CD4-positive, alpha-beta T cell treated with Interleukin-1 beta for 1 hour (primary cell): ENCODE measurements around the gene ASPG.

Experiments used
- DNase-seq, 2 donors: peaks; one replicate each; pipeline ENCODE4 v3.0.0-alpha.2; 2020 to 2022

Gene ASPG

DNA sequence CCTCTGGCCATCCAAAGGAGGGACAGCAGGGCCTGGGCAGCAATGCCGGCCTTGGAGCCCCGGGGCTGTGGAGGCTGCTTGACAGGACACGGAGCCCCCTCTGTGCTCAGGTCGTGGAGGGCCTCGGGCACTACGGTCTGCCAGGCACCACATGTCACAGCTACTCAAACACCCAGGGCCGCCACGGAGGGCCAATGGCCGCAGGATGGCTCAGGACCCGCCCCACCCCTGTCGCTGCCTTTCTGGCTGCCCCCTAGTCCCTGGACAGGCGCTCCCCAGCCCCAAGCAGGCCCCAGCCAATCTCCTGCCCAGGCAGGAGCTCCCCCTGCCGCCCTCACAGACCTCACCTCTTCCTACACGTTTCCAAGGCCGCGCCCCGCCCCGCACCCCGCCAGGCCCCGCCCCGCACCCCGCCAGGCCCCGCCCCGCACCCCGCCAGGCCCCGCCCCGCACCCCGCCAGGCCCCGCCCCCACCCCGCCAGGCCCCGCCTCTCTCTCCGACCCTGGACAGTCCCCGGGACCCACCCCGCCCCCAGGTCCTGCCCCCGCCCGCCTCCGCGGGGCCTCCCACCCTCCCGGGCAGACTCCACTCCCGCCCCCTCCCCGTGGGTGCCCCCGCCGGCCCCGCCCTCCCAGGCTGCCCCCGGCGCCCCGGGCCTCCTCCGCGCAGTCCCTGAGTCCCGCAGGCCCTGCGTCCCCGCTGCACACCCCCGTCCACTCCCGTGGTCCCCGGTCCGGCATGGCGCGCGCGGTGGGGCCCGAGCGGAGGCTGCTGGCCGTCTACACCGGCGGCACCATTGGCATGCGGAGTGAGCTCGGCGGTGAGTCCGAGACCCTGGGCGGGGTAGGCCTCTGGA lies at the start of gene ASPG:
Gene ASPG (plus strand): TSS at position 669 of the 857 bp plus-strand sequence. CDS start 71 bp downstream, at position 740.
- DNase-seq: no peak

- no peak for DNase-seq
Measured at GRCh38 chr14:104036212-104036611, 49.3 kb upstream of the ASPG start.

DNA sequence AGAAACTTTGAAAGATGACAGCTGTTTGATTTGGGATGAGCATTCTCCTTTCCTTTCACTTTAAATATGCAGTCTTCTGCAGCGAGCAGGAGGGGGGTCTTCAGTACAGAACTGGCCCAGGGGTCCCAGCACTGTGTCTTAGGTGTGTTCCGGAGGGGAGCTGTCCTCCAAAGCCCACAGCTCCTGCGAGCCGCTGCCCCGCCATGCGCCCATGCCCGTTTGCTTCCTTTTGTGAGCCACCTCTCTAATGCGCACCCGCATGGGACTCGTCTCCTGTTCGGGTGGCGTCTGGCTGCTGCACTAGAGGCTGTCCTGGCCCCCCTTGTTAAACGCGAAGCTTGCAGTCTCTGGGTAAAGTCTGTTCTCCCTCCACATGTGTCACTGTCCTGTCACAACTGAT lies 48.4 kb upstream of the ASPG start:
- no peak for DNase-seq

DNA sequence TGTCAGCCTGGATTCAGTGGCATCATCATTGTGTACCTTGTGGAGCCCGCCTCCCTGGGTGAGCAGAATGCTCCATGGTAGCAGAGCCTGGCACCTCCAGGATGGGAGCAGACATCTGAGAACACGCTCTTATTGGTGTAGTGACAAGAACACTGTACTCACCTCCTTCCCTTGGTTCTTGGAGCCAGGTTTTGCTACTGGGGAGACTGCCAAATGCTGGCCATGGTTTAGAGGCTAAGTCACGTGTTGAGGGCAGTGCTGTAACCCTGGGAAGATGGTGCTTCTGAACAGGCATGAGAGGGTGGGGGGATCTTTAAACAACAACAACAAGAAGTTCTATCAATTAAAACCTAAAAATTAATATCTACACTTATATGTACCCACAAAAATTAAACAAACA lies 47.6 kb upstream of the ASPG start:
- DNase-seq: no peak

DNA sequence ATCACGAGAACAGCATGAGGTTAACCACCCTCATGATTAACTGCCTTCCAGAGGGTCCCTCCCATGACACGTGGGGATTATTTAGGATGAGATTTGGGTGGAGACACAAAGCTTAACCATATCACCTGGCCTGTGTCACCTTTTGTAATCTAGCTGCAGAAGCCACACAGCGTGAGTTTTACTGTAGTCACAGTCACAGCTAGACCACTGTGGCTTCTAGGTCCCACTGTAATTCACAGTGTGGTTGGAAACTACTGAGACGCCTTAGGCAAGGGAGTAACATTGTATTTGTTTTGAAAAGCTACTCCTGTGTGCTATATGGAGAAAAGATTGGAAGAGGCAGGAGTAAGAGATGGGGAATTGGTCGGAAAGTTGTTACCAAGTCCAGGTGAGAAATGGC lies 46.3 kb upstream of the ASPG start:
- no peak for DNase-seq

- DNase-seq: no peak
Measured at GRCh38 chr14:104040539-104040938, 45.0 kb upstream of the ASPG start.

DNA sequence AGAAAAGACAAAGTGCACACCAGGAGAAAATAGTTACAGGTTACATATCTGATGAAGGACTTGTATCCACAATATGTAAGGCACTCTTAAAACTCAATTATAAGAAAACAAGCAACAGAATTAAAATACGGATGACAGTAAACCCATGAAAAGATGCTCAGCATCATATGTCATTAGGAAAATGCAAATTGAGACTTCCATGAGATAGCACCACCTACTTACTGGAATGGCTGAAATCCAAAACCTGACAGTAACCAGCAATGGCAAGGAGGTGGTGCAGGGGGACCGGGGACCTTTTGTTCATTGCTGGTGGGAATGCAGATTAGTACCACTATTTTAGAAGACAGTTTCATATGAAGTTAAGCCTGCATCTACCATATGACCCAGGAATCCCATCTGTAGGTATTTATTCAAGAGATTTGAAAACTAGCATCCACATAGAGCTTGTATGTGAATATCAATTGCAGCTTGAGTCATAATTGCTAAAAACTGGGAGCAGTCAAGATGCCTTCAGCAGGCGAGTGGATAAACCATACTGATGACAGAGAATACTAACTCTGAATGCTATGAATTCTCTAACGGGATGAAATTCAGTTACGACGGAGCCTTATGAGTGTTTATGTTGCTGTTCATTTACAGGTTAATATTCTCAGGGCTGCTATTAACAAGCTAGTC lies 43.9 kb upstream of the ASPG start:
- DNase-seq: no peak

DNA sequence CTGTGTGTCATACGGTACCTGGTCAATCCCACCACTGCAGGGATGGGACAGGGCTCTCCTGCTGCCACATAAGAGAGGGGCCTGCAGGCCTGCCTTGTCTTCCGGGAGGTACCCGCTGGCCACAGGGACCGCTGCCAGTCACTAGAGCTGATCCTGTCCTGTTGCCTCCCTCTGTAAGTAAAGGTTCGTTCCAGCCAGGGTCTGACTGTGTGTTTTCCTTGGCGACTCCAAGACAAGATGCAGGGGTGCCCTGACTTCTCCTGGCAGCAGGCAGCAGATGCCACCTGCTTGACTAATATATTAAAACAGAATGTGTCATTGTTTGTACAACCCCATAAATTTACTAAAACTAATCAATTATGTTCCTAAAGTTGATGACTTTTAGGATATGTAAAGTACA lies 41.5 kb upstream of the ASPG start:
- DNase-seq: no peak

- no peak for DNase-seq
Measured at GRCh38 chr14:104047761-104048160, 37.7 kb upstream of the ASPG start.

GRCh38 chr14:104048758-104049507 lies 36.6 kb upstream of the ASPG start:
- no peak for DNase-seq

- DNase-seq: no peak
Measured at GRCh38 chr14:104049576-104050240, 35.8 kb upstream of the ASPG start.

- no peak for DNase-seq
Measured at GRCh38 chr14:104051092-104051813, 34.2 kb upstream of the ASPG start.

- no peak for DNase-seq
Measured at GRCh38 chr14:104054222-104054905, 31.1 kb upstream of the ASPG start.

GRCh38 chr14:104062281-104062680 lies 23.2 kb upstream of the ASPG start:
- no peak for DNase-seq

DNA sequence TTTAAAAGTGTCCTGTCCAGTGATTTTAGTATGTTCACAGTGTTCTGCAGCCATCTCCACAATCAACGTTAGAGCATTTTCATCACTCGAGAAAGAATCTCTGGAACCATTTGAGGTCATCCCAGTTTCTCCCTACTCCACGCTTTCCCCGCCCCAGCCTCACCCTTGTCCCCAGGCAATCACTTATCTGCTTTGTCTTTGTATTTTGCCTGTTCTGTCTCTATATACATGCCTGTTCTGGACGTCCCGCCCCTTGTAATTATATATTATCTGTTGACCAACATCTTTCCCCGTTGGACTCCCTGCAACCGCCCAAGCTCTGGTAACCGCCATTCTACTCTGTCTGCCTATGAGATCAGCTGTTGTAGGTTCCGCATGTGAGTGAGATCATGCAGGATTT lies 21.5 kb upstream of the ASPG start:
- DNase-seq: no peak

DNA sequence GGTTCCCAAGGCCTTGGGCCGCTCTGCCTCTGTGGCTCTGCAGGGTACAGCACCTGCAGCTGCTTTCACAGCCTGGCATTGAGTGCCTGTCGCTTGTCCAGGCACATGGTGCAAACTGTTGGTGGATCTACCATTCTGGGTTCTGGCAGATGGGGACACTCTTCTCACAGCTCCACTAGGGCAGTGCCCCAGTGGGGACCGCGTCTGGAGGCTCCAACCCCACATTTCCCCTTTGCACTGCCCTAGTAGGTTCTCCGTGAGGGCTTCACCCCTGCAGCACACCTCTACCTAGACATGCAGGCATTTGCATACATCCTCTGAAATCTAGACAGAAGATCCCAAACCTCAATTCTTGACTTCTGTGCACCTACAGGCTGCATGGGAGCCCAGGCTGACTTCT lies 19.2 kb upstream of the ASPG start:
- DNase-seq: no peak

- DNase-seq: no peak
Measured at GRCh38 chr14:104066719-104067295, 18.7 kb upstream of the ASPG start.

GRCh38 chr14:104069541-104069940 lies 16.0 kb upstream of the ASPG start:
- no peak for DNase-seq

GRCh38 chr14:104072586-104072985 lies 12.9 kb upstream of the ASPG start:
- DNase-seq: no peak

DNA sequence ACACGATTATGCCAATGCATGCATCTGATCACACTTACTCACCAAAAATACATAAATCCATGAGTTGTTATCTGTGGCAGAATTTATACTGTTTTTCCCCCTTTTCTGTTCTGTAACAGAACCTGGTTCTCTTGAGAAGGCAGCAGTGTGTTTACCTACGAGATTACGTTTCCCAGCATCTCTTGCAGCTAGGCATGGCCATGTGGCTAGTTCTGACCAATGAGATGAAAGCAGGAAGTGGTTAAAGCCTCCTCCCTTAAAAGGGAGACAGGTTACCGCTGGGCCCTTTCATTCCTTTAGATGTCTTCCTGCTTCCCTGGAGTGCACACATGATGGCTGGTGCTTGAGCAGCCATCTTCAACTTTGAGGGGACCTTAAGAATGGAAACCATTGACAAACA lies 11.7 kb upstream of the ASPG start:
- no peak for DNase-seq

- DNase-seq: no peak
Measured at GRCh38 chr14:104075530-104076151, 9.9 kb upstream of the ASPG start.
